Sigmoid colon (tissue), 4 donors: ENCODE results near the gene BSDC1.

Experiments used
- CTCF ChIP-seq, 4 experiments: fragments of 450-650 bp in 3 of 4; fragments of 200-600 bp in 1 of 4; IDR thresholded peaks; one replicate each; pipeline ENCODE4 v1.5.1; 2016 to 2019; ENCODE audit warnings: antibody characterized with exemption in 4 of 4, mild to moderate bottlenecking in 3 of 4, moderate library complexity in 2 of 4
- POLR2A ChIP-seq, 2 donors: fragments of 450-650 bp; IDR thresholded peaks; one replicate each; pipeline ENCODE4 v1.6.1; 2016; ENCODE audit warnings: antibody characterized with exemption in 2 of 2, mild to moderate bottlenecking in 2 of 2, moderate library complexity in 2 of 2
- POLR2AphosphoS5 ChIP-seq, 4 donors: sonication (generic); formaldehyde crosslinking; IDR thresholded peaks; one replicate each; pipeline ENCODE4 v1.6.1; 2017; ENCODE audit warnings: antibody characterized with exemption in 4 of 4

- TF ChIP-seq CTCF (IDR thresholded peaks at IDR 0.05) (no peak), POLR2A (IDR thresholded peaks at IDR 0.05) (no peak), POLR2AphosphoS5 (IDR thresholded peaks at IDR 0.05) (no peak)
Observed at GRCh38 chr1:32399843-32400242, 5.6 kb upstream of the BSDC1 start.
